HL-60 (cell line): ENCODE data around the gene C5AR2.

Source experiments
- DNase-seq, 2 experiments: peaks; one replicate each; pipeline ENCODE4 v3.0.0-alpha.2; 2010 to 2020; ENCODE audit warnings: low read depth in 1 of 2, low spot score in 1 of 2
- H3K27ac ChIP-seq: fragments of 250-450 bp; sonication (Bioruptor Pico); replicated peaks from 2 replicates; pipeline ENCODE4 v1.5.1; 2020; ENCODE audit warnings: mild to moderate bottlenecking, moderate library complexity
- H3K27me3 ChIP-seq: fragments of 250-450 bp; sonication (Bioruptor Pico); 2 replicates; pipeline ENCODE4 v1.5.1; 2021; ENCODE audit warnings: mild to moderate bottlenecking, moderate library complexity; ENCODE audit not compliant: insufficient read depth, poor library complexity, severe bottlenecking
- H3K4me3 ChIP-seq: replicated peaks from 2 replicates; pipeline ENCODE4 v1.5.1; 2011; ENCODE audit warnings: mild to moderate bottlenecking, control low read depth, low read length; ENCODE audit not compliant: insufficient read depth
- GABPA ChIP-seq: IDR thresholded peaks from 2 replicates; pipeline ENCODE4 v1.6.1; 2012; ENCODE audit warnings: low read depth
- POLR2AphosphoS5 ChIP-seq: IDR thresholded peaks from 2 replicates; pipeline ENCODE4 v1.6.1; 2012; ENCODE audit warnings: low read depth
- REST ChIP-seq: IDR thresholded peaks from 2 replicates; pipeline ENCODE4 v1.6.1; 2012; ENCODE audit warnings: low read depth; ENCODE audit not compliant: insufficient replicate concordance
- SPI1 ChIP-seq: IDR thresholded peaks from 2 replicates; pipeline ENCODE4 v1.6.1; 2012; ENCODE audit warnings: low read depth, mild to moderate bottlenecking, borderline replicate concordance
- TF ChIP-seq, protein P1 (sequence below): IDR thresholded peaks from one replicate; pipeline ENCODE4 v1.5.1; 2011; ENCODE audit warnings: low read length, control low read depth, inconsistent platforms; ENCODE audit not compliant: insufficient read depth

C5AR2 gene

DNA sequence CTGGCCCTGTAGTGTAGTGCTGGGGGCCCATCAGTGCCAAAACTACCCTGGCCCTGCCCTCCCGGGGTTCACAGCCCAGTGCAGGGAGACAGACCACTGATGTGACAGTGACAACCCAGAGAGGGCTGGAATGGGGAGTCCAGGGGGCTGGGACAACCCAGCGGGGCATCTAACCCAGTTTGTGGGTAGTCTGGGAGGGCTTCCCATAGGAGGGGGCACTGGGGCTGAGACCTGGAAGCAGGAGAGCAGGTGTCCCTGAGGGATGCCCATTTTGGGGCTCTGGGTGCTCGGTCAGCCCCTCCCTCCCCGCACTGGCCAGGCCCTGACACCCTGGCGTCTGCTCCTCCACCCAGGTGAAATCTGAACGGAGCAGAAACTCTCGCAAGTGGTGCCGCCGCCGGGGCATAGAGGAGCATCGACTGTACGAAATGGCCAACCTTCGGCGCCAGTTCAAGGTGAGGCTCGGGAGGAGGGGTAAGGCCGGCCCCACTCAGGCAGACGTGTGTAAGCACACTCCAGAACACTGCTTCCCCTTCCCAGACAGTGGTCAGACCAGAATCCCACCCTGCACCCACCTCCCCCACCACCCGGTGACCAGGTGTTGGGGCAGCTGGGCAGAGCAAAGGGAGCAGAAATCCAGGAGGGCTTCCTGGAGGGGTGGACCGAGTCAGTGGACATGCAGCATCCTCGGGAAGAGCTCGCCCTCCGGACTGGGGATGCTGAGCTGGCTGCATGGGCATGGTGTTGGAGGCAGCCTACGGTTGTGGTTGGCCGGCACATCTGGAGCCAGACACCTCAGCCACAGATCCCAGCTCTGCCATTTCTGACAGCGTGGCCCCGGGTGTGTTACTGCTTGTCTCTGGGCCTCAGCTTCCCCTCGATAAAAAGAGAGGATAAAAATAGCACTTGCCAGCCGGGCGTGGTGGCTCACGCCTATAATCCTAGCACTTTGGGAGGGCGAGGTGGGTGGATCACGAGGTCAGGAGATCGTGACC lies 41.6 kb downstream of the C5AR2 start:
- no peak for DNase-seq
- Histone ChIP-seq H3K27ac (no peak overlapping the region), H3K4me3 (no peak overlapping the region), H3K27me3 (no peaks in the 10 kb centered on the region)
- TF ChIP-seq GABPA (no peak), SPI1 (no peak), POLR2AphosphoS5 (no peak), REST (no peak)
- TF ChIP-seq, protein P1, sequence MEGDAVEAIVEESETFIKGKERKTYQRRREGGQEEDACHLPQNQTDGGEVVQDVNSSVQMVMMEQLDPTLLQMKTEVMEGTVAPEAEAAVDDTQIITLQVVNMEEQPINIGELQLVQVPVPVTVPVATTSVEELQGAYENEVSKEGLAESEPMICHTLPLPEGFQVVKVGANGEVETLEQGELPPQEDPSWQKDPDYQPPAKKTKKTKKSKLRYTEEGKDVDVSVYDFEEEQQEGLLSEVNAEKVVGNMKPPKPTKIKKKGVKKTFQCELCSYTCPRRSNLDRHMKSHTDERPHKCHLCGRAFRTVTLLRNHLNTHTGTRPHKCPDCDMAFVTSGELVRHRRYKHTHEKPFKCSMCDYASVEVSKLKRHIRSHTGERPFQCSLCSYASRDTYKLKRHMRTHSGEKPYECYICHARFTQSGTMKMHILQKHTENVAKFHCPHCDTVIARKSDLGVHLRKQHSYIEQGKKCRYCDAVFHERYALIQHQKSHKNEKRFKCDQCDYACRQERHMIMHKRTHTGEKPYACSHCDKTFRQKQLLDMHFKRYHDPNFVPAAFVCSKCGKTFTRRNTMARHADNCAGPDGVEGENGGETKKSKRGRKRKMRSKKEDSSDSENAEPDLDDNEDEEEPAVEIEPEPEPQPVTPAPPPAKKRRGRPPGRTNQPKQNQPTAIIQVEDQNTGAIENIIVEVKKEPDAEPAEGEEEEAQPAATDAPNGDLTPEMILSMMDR, result no peak

DNA sequence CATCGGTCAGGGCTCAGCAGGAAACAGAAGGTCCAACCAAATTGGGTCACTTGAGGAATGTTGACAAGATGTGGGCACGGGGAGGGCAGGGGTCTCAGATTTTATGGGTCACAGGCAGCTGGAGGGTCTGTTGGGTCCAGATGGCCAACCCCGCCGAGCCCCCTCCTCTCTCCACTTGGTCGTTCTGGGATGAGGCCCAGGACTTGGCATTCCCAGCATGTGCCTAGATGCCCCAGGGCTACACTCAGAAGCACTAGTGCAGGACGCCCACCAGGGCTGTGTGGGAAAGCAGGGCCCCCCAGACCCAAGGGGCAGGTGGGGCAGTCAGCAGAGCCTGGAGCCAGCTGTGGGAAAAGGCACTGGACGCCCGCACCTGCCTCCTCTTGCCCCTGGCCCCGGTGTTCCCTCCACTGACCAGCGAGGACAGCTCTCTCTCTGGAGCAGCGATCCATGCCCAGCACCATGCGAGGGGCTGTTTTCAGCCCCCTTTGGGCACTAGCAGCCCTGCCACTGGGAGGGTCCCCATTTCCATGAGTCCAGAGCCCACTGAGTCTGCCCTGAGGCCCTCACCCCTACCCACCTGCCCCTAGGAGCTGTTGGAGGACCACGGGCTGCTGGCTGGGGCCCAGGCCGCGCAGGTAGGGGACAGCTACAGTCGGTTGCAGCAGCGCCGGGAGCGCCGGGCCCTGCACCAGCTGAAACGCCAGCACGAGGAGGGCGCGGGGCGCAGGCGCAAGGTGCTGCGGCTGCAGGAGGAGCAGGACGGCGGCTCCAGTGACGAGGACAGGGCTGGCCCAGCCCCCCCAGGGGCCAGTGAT lies 43.1 kb downstream of the C5AR2 start:
- no peak overlapping the region for H3K4me3 ChIP-seq
- no peak overlapping the region for H3K27ac ChIP-seq
- no peaks in the 10 kb centered on the region for H3K27me3 ChIP-seq
- DNase-seq, result no peak
- TF ChIP-seq SPI1, result no peak
- TF ChIP-seq REST, result no peak

- no peak for DNase-seq
- TF ChIP-seq GABPA (no peak), POLR2AphosphoS5 (no peak), SPI1 (no peak), REST (no peak)
- TF ChIP-seq, protein P1, result no peak
- no peak overlapping the region for H3K4me3 ChIP-seq
- H3K27ac ChIP-seq, result peak overlapping the region; percentile 56
- H3K27me3 ChIP-seq, result no peaks in the 10 kb centered on the region
Observed at GRCh38 chr19:47375694-47376588, 44.0 kb downstream of the C5AR2 start.
